PFSK-1 (cell line): ENCODE measurements around the gene MBD5.

ENCODE experiments used
- FOXP2 ChIP-seq: optimal IDR thresholded peaks from 2 replicates; pipeline ENCODE3; 2011; ENCODE audit warnings: borderline replicate concordance, control low read depth, inconsistent platforms; ENCODE audit not compliant: insufficient read depth; ENCODE audit errors: extremely low read length, extremely low read depth
- POLR2AphosphoS5 ChIP-seq: IDR thresholded peaks from 2 replicates; pipeline ENCODE4 v1.6.1; 2012; ENCODE audit warnings: low read depth, mild to moderate bottlenecking, control low read depth, low read length, moderate library complexity
- SIN3A ChIP-seq: IDR thresholded peaks from 2 replicates; pipeline ENCODE4 v1.6.1; 2012; ENCODE audit warnings: mild to moderate bottlenecking, low read length, moderate library complexity, borderline replicate concordance; ENCODE audit not compliant: insufficient read depth
- TAF1 ChIP-seq: IDR thresholded peaks from 2 replicates; pipeline ENCODE4 v1.6.1; 2012; ENCODE audit warnings: low read length, control low read depth, borderline replicate concordance; ENCODE audit not compliant: insufficient read depth
- TF ChIP-seq, protein P1 (sequence below), 2 experiments: IDR thresholded peaks; 2 replicates each; pipeline versions ENCODE4 v1.6.1 to v1.8.0; 2011 to 2012; ENCODE audit warnings: low read depth in 2 of 2, low read length in 2 of 2, control low read depth in 1 of 2, inconsistent platforms in 1 of 2, mild to moderate bottlenecking in 1 of 2, moderate library complexity in 1 of 2; ENCODE audit not compliant: insufficient read depth in 1 of 2

The MBD5 gene

DNA sequence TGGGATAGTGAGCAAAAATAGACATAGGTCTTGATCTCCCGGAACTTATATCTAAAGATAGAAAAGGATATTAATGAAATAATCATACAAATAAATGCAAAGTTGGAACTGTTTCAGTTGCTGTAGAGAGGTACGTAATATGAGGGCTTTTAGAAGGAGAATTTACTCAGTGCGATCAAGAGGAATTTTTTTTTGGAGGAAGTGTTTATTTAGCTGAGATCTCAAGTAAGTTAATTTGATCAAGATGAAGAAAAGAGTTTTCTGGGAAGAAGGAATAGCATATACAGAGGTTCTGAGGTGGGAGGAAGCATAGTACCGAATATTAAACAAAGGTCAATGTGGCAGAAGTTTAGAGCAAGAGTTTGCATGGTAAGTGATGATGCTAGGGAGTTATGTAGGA is 11.3 kb downstream of the MBD5 start:
- TF ChIP-seq POLR2AphosphoS5: no peak
- no peak for TF ChIP-seq FOXP2
- TF ChIP-seq TAF1: no peak
- TF ChIP-seq, protein P1, sequence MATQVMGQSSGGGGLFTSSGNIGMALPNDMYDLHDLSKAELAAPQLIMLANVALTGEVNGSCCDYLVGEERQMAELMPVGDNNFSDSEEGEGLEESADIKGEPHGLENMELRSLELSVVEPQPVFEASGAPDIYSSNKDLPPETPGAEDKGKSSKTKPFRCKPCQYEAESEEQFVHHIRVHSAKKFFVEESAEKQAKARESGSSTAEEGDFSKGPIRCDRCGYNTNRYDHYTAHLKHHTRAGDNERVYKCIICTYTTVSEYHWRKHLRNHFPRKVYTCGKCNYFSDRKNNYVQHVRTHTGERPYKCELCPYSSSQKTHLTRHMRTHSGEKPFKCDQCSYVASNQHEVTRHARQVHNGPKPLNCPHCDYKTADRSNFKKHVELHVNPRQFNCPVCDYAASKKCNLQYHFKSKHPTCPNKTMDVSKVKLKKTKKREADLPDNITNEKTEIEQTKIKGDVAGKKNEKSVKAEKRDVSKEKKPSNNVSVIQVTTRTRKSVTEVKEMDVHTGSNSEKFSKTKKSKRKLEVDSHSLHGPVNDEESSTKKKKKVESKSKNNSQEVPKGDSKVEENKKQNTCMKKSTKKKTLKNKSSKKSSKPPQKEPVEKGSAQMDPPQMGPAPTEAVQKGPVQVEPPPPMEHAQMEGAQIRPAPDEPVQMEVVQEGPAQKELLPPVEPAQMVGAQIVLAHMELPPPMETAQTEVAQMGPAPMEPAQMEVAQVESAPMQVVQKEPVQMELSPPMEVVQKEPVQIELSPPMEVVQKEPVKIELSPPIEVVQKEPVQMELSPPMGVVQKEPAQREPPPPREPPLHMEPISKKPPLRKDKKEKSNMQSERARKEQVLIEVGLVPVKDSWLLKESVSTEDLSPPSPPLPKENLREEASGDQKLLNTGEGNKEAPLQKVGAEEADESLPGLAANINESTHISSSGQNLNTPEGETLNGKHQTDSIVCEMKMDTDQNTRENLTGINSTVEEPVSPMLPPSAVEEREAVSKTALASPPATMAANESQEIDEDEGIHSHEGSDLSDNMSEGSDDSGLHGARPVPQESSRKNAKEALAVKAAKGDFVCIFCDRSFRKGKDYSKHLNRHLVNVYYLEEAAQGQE (IDR thresholded peaks at IDR 0.05; ENCODE audit: insufficient read depth in 1 of 2, low read depth in 2 of 2, low read length in 2 of 2): no peak
- no peak for TF ChIP-seq SIN3A

DNA sequence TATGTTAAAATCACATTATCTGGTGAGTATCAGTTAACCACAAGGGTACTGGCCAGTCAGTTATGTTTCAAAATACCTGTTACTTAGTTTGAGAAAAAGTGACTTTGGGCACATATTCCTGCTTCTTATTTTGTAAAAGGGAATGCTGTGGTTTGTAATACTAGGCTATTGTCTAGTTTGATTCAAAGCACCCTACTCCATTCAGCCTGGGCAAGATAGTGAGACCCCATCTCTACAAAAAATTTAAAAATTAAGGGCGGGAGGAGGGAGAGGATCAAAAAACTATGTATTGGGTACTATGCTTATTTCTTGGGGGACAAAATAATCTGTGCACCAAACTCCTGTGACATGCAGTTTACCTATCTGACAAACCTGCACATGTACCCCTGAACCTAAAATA is 18.9 kb downstream of the MBD5 start:
- TF ChIP-seq SIN3A (no peak), FOXP2 (no peak)
- TF ChIP-seq, protein P1 (IDR thresholded peaks at IDR 0.05; ENCODE audit: insufficient read depth in 1 of 2, low read depth in 2 of 2, low read length in 2 of 2): no peak

GRCh38 chr2:148042219-148042618 is 21.3 kb downstream of the MBD5 start:
- no peak for TF ChIP-seq SIN3A
- TF ChIP-seq TAF1: no peak
- TF ChIP-seq POLR2AphosphoS5: no peak
- TF ChIP-seq, protein P1 (IDR thresholded peaks at IDR 0.05; ENCODE audit: insufficient read depth in 1 of 2, low read depth in 2 of 2, low read length in 2 of 2): no peak

GRCh38 chr2:148044322-148044721 is 23.4 kb downstream of the MBD5 start:
- TF ChIP-seq TAF1 (no peak), FOXP2 (no peak), SIN3A (no peak)
- TF ChIP-seq, protein P1 (IDR thresholded peaks at IDR 0.05; ENCODE audit: insufficient read depth in 1 of 2, low read depth in 2 of 2, low read length in 2 of 2): no peak

GRCh38 chr2:148046802-148047201 is 25.9 kb downstream of the MBD5 start:
- TF ChIP-seq TAF1 (no peak), POLR2AphosphoS5 (no peak), FOXP2 (no peak), SIN3A (no peak)
- TF ChIP-seq, protein P1 (IDR thresholded peaks at IDR 0.05; ENCODE audit: insufficient read depth in 1 of 2, low read depth in 2 of 2, low read length in 2 of 2): no peak
